Measurements from ENCODE around the gene EPHA4. TPM values are rescaled to one million over a fixed set of nuclear protein-coding genes. Genes with fewer than 3 reads are reported as not detected.

Gene EPHA4
- 0.32 to 1.4 TPM (median 0.82 TPM) in 5 replicates for total RNA-seq (2022; extraction: Qiagen RNA extraction; ENCODE audit: low read depth)

DNA sequence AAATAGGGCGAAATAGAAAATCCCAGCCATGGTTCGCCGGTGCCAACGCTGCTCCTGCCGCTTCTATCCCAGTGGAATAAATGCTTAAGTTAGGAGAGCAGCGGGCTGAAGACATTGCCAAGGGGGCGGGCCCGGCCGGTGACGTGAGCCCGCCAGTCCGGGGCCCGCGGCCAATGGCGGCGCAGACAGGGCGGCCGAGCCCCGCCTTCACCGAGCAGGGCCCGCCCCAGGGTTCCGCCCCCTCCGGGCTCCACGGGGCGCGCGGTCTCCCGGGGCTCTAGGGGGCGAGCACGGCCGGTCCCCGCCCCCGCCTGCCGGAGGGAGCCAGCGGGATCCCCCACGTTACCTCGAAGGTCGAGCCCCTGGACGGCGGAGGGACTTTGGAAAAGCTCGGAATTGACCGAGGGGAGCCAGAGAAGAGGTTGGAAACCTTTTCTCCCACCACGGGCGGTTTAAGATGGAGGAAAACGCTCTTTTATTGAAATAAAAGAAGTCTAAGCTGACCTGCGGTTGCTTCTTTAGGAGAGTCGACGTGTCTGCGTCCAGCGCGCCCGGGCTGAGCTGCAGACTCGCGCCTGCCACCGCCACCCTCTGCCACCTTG, at the start of gene EPHA4:
TSS of gene EPHA4 (minus strand) at position 86 of the 602 bp plus-strand sequence. CDS start at position 30, 56 bp downstream.

